ENCODE results near the gene EXOC6B. TPM values are rescaled to one million over a fixed set of nuclear protein-coding genes. Genes with fewer than 3 reads are reported as not detected.

EXOC6B gene
- polyA plus RNA-seq, 2 of the 4 experiments (the other 2 are of a cell fraction), result 15.5 to 24.7 TPM

- 42% methylated on average over 5 of the region's 5 CpGs for WGBS (ENCODE audit: missing lambda C conversion rate)
- no peak for ATAC-seq
- DNase-seq (ENCODE audit: low read depth in 1 of 2, low spot score in 1 of 2), result peak in 1 of 2 experiments; percentile 12
- no peak for FAIRE-seq
- TF ChIP-seq MAFK (IDR thresholded peaks at IDR 0.05; ENCODE audit: partially characterized antibody), result peak; percentile 96
- no peak for TF ChIP-seq HOXA7 (CRISPR knock-in tag; IDR thresholded peaks at IDR 0.05)
- no peak for TF ChIP-seq RNF2 (IDR thresholded peaks at IDR 0.05; ENCODE audit: borderline replicate concordance, low read depth)
- TF ChIP-seq REST (IDR thresholded peaks at IDR 0.05), result no peak
- peaks cover 25% of the 10 kb centered on the region for H3K4me1 ChIP-seq
- H3K9me3 ChIP-seq, result no peaks in the 10 kb centered on the region
- no peak overlapping the region for H3K27ac ChIP-seq
- H3K4me2 ChIP-seq, result peak overlapping the region; percentile 45
- ChIA-PET CTCF (interaction anchor here (0.6 to 2.2 kb wide), 4 partner anchors 13 to 1233 kb away, joined by 3 to 7 read pairs (median 4); no protein-coding TSS in a partner anchor), POLR2A (no interaction called here)
- no peak overlapping the region for H3K4me3 ChIP-seq
Measured at GRCh38 chr2:72827966-72828646, 2.3 kb upstream of the EXOC6B start.

- no peak for DNase-seq (ENCODE audit: low read depth in 1 of 2, low spot score in 1 of 2)
Measured at GRCh38 chr2:72827487-72827886, 1.7 kb upstream of the EXOC6B start.

GRCh38 chr2:72826156-72826477, 284 bp upstream of the EXOC6B start:
- POLR2A ChIA-PET, result no interaction called here
- H3K4me3 ChIP-seq, result peak overlapping the region; percentile 66
- no peak for DNase-seq (ENCODE audit: low read depth in 1 of 2, low spot score in 1 of 2)
- no peak overlapping the region for H3K27ac ChIP-seq
- peaks cover 25% of the 10 kb centered on the region for H3K4me1 ChIP-seq
- no peak; a peak in 1 of 6 replicates for ATAC-seq
- H3K9me3 ChIP-seq, result no peaks in the 10 kb centered on the region
- FAIRE-seq, result no peak
- CTCF ChIA-PET, result interaction anchor here (1.2 kb wide), 1 partner anchor 36 kb away, joined by 4 read pairs; no protein-coding TSS in a partner anchor
- TF ChIP-seq HOXA7 (CRISPR knock-in tag; IDR thresholded peaks at IDR 0.05), result no peak
- TF ChIP-seq FOSB (CRISPR knock-in tag; IDR thresholded peaks at IDR 0.05), result no peak
- TF ChIP-seq ESRRA (IDR thresholded peaks at IDR 0.05; ENCODE audit: borderline replicate concordance, low read length), result no peak
- TF ChIP-seq MAZ (IDR thresholded peaks at IDR 0.05; ENCODE audit: borderline replicate concordance, low read depth, low read length), result no peak
- TF ChIP-seq NR3C1 (IDR thresholded peaks at IDR 0.05), result no peak
- TF ChIP-seq RNF2 (IDR thresholded peaks at IDR 0.05; ENCODE audit: borderline replicate concordance, low read depth), result no peak
- no peak for TF ChIP-seq JUNB (IDR thresholded peaks at IDR 0.05)
- TF ChIP-seq HMGXB4 (CRISPR knock-in tag; IDR thresholded peaks at IDR 0.05; ENCODE audit: borderline replicate concordance), result no peak
- 55% methylated on average over 10 of the region's 10 CpGs for WGBS (ENCODE audit: missing lambda C conversion rate)
- H3K4me2 ChIP-seq, result peak overlapping the region; percentile 90

More at GRCh38 chr2:72827487-72827886, 1.7 kb upstream of the EXOC6B start:
- no peak overlapping the region for H3K4me3 ChIP-seq
- CTCF ChIA-PET, result interaction anchor here (0.6 to 1.3 kb wide), 2 partner anchors 28 to 1232 kb away, joined by 3 to 4 read pairs; no protein-coding TSS in a partner anchor
- H3K4me1 ChIP-seq, result peaks cover 25% of the 10 kb centered on the region
- H3K9me3 ChIP-seq, result no peaks in the 10 kb centered on the region
- 79% methylated on average over 1 of the region's 1 CpG for WGBS (ENCODE audit: missing lambda C conversion rate)
- no peak for FAIRE-seq
- H3K4me2 ChIP-seq, result peak overlapping the region; percentile 45; the same call in 2 of the 3 replicates
- POLR2A ChIA-PET, result no interaction called here
- no peak for ATAC-seq
- TF ChIP-seq HEYL (CRISPR knock-in tag; IDR thresholded peaks at IDR 0.05) (no peak), CEBPB (IDR thresholded peaks at IDR 0.05) (peak in 1 of 2 experiments; percentile 49; a peak in 1 of 4 replicates)
- H3K27ac ChIP-seq, result no peak overlapping the region
